Muscle layer of colon (tissue), 2 donors: ENCODE results near the gene NR1D2.
A peak's percentile ranks its signal among the peaks of the same experiment; 100 is the strongest.

Source experiments
- H3K27ac ChIP-seq: one replicate; pipeline ENCODE4 v1.7.0; 2013; ENCODE audit warnings: low read depth, mild to moderate bottlenecking, low read length, moderate library complexity
- H3K27me3 ChIP-seq, 2 donors: one replicate each; pipeline ENCODE4 v1.7.0; 2013; ENCODE audit warnings: low read length in 2 of 2, mild to moderate bottlenecking in 2 of 2; ENCODE audit not compliant: insufficient read depth in 2 of 2, control insufficient read depth in 1 of 2
- H3K36me3 ChIP-seq: one replicate; pipeline ENCODE4 v1.7.0; 2013; ENCODE audit warnings: mild to moderate bottlenecking, low read length; ENCODE audit not compliant: insufficient read depth
- H3K4me1 ChIP-seq: one replicate; pipeline ENCODE4 v1.7.0; 2013; ENCODE audit warnings: mild to moderate bottlenecking, low read length; ENCODE audit not compliant: insufficient read depth
- H3K4me3 ChIP-seq, 2 donors: one replicate each; pipeline ENCODE4 v1.7.0; 2013; ENCODE audit warnings: low read length in 2 of 2, low read depth in 1 of 2, mild to moderate bottlenecking in 1 of 2, moderate library complexity in 1 of 2
- H3K9ac ChIP-seq: one replicate; pipeline ENCODE4 v1.7.0; 2013; ENCODE audit warnings: low read length
- H3K9me3 ChIP-seq: one replicate; pipeline ENCODE4 v1.7.0; 2013; ENCODE audit warnings: mild to moderate bottlenecking, low read length
- donor health status: abdominal sarcoma.
- donor health status: Adenocarcinoma of cecum.

The NR1D2 gene

DNA sequence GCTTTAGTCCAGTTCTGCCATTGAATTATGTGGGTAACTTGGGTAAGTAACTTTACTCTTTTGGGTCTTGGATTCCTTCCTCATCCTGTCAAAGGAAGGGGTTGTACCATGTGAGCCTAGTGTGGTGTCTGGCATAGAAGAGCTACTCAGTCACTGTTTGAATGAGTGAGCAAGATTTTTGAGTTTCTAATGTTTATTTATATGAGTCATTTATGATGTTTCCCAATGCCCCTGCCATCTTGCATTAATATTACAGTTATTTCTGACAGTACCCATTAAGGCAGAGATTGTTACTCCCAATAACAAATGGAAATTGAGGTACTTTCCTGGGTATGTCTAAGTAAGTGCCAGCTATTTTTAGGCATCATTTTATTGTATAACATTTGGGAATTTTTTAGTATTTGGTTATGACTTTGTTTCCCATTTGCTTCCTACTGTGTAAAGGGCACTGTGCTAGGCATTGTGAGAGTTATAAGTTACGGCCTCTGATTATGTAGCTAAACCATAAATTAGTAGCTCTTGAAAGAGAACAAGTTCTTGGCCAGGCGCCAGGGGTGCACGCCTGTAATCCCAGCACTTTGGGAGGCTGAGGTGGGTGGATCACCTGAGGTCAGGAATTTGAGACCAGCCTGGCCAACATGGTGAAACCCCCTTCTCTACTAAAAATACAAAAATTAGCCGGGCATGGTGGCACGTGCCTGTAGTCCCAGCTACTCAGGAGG, 23.5 kb downstream of the NR1D2 start:
- H3K27ac ChIP-seq = no peak overlapping the region
- H3K27me3 ChIP-seq = no peaks in the 10 kb centered on the region
- no peaks in the 10 kb centered on the region for H3K9me3 ChIP-seq
- peaks cover 28% of the 10 kb centered on the region for H3K4me1 ChIP-seq
- peaks cover 42% of the 10 kb centered on the region for H3K36me3 ChIP-seq
- H3K9ac ChIP-seq = no peak overlapping the region
- no peak overlapping the region for H3K4me3 ChIP-seq

- H3K27ac ChIP-seq = no peak overlapping the region
- no peak overlapping the region for H3K9ac ChIP-seq
- peaks cover 26% of the 10 kb centered on the region for H3K4me1 ChIP-seq
- no peak overlapping the region for H3K4me3 ChIP-seq
- peaks cover 39% of the 10 kb centered on the region for H3K36me3 ChIP-seq
- no peaks in the 10 kb centered on the region for H3K27me3 ChIP-seq
- no peaks in the 10 kb centered on the region for H3K9me3 ChIP-seq
Measured at GRCh38 chr3:23969393-23969792, 24.3 kb downstream of the NR1D2 start.

DNA sequence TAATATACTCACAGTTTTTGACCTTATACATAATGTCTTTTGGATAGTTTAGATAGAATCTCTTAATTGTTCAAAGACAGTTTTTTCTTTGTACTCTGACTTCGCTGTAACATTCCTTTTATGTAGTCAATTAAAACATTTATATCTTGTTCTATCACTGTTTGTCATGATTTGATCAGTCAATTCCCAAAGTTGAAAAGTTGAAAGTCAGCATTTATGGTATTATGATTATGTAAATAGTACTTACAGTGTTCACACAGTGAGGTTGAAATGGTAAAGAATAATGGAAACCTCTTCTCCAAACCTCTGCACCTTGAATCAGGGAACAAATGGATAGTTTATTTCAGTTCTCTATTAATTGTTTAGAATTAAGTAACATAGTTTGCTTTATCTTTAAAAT, 26.6 kb downstream of the NR1D2 start:
- Histone ChIP-seq H3K4me3 (no peak overlapping the region), H3K27me3 (no peaks in the 10 kb centered on the region), H3K4me1 (peaks cover 6% of the 10 kb centered on the region), H3K36me3 (peaks cover 32% of the 10 kb centered on the region), H3K9ac (no peak overlapping the region), H3K27ac (no peak overlapping the region), H3K9me3 (no peaks in the 10 kb centered on the region)

DNA sequence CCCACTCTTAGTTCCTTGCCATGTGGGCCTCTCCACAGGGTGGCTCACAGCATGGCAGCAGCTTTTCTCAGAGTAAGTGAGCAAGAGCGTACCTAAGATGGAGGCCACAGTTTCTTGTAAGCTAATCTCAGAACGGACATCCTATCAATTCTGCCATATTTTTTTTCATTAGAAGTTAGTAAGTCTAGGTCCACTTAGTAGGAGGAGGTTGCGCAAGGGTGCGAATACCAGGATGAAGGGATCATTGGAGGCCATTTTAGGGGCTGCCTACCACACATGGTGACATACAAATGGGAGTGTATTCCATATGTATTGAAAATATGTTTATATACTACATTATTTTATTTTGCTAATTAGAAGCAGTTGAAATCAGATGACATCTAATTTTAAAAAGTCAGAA, 31.5 kb downstream of the NR1D2 start:
- H3K36me3 ChIP-seq = peaks cover 18% of the 10 kb centered on the region
- no peaks in the 10 kb centered on the region for H3K9me3 ChIP-seq
- H3K4me3 ChIP-seq = no peak overlapping the region
- no peak overlapping the region for H3K9ac ChIP-seq
- H3K27ac ChIP-seq = no peak overlapping the region
- H3K27me3 ChIP-seq = no peaks in the 10 kb centered on the region
- peaks cover 10% of the 10 kb centered on the region for H3K4me1 ChIP-seq

- no peaks in the 10 kb centered on the region for H3K9me3 ChIP-seq
- no peak overlapping the region for H3K27ac ChIP-seq
- peaks cover 18% of the 10 kb centered on the region for H3K36me3 ChIP-seq
- H3K27me3 ChIP-seq = no peaks in the 10 kb centered on the region
- H3K9ac ChIP-seq = no peak overlapping the region
- peaks cover 10% of the 10 kb centered on the region for H3K4me1 ChIP-seq
- H3K4me3 ChIP-seq = no peak overlapping the region
Measured at GRCh38 chr3:23979569-23979968, 34.5 kb downstream of the NR1D2 start.

DNA sequence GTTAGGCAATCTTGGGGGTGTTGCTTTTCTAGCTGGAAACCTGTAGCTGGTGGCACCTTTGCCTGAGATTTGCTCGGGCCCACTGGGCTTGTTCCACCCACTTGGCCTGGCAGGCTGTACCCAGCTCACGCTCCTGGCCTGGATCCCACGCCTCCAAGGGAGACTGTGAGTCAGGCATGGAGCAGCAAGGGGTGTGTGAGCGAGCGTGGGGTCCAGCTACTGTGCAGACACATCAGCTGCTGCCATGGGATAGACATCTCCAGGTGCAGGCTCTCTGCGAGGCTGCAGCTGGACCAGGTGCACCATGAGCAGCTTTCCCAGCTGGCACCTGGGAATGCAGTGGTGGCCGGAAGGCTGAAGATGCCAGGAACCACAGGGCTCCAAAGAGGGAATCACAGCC, 36.0 kb downstream of the NR1D2 start:
- no peaks in the 10 kb centered on the region for H3K9me3 ChIP-seq
- peaks cover 13% of the 10 kb centered on the region for H3K36me3 ChIP-seq
- no peak overlapping the region for H3K27ac ChIP-seq
- H3K9ac ChIP-seq = no peak overlapping the region
- H3K27me3 ChIP-seq = no peaks in the 10 kb centered on the region
- peaks cover 10% of the 10 kb centered on the region for H3K4me1 ChIP-seq
- H3K4me3 ChIP-seq = no peak overlapping the region

DNA sequence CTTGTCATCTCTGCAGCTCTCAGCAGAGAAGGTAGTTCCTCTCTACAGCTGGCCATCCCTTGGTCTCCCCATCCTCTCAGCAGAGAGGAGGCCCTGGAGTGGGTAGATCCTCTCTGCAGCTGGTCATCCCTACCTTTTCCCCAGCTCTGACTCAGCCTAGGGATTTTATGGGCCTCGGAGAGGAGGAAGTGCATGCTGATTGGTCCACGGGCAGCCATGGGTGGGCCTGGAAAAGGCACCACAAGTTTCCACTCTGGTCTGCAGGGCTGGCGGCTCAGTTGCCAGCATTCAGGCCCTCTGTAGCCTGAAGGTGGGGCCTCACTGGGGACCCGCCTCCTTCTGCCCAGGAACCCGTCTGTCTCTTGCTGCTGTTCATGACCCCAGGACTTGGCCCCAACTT, 36.9 kb downstream of the NR1D2 start:
- no peak overlapping the region for H3K27ac ChIP-seq
- peaks cover 10% of the 10 kb centered on the region for H3K4me1 ChIP-seq
- no peak overlapping the region for H3K9ac ChIP-seq
- H3K36me3 ChIP-seq = peaks cover 8% of the 10 kb centered on the region
- H3K9me3 ChIP-seq = no peaks in the 10 kb centered on the region
- no peaks in the 10 kb centered on the region for H3K27me3 ChIP-seq
- H3K4me3 ChIP-seq = no peak overlapping the region

DNA sequence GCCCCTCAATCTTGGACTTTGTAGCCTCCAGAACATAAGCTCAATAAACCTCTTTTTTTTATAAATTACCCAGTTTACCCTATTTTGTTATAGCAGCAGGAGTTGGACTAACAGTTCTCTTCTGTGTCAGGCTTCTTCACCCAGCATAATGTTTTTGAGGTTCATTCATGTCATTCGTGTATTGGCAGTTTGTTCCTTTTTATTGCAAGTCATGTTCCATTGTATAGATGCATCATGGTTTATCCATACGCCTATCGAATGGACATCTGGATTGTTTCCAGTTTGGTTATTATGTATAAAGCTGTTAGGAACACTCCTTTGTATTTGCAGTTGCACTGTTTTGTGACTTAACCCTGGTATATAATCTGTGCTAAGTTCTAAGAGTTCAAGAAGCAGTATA, 39.8 kb downstream of the NR1D2 start:
- H3K9ac ChIP-seq = no peak overlapping the region
- no peaks in the 10 kb centered on the region for H3K36me3 ChIP-seq
- H3K4me3 ChIP-seq = no peak overlapping the region
- no peak overlapping the region for H3K27ac ChIP-seq
- no peaks in the 10 kb centered on the region for H3K27me3 ChIP-seq
- H3K4me1 ChIP-seq = peaks cover 6% of the 10 kb centered on the region
- no peaks in the 10 kb centered on the region for H3K9me3 ChIP-seq

GRCh38 chr3:23985747-23986544, 40.9 kb downstream of the NR1D2 start:
- Histone ChIP-seq H3K9ac (no peak overlapping the region), H3K9me3 (no peaks in the 10 kb centered on the region), H3K27me3 (no peaks in the 10 kb centered on the region), H3K36me3 (no peaks in the 10 kb centered on the region), H3K4me1 (peaks cover 4% of the 10 kb centered on the region), H3K27ac (no peak overlapping the region), H3K4me3 (no peak overlapping the region)

- no peaks in the 10 kb centered on the region for H3K27me3 ChIP-seq
- no peaks in the 10 kb centered on the region for H3K36me3 ChIP-seq
- no peak overlapping the region for H3K27ac ChIP-seq
- H3K4me3 ChIP-seq = no peak overlapping the region
- peaks cover 14% of the 10 kb centered on the region for H3K4me1 ChIP-seq
- no peak overlapping the region for H3K9ac ChIP-seq
- H3K9me3 ChIP-seq = no peaks in the 10 kb centered on the region
Measured at GRCh38 chr3:23987356-23987755, 42.3 kb downstream of the NR1D2 start.

GRCh38 chr3:23991306-23991682, 46.2 kb downstream of the NR1D2 start:
- Histone ChIP-seq H3K27ac (no peak overlapping the region), H3K4me1 (peaks cover 36% of the 10 kb centered on the region), H3K36me3 (no peaks in the 10 kb centered on the region), H3K9me3 (no peaks in the 10 kb centered on the region), H3K4me3 (peak overlapping the region in 1 of 2 donors; percentile 23), H3K27me3 (no peaks in the 10 kb centered on the region), H3K9ac (no peak overlapping the region)
